ENCODE data around the gene MAP7.

DNA sequence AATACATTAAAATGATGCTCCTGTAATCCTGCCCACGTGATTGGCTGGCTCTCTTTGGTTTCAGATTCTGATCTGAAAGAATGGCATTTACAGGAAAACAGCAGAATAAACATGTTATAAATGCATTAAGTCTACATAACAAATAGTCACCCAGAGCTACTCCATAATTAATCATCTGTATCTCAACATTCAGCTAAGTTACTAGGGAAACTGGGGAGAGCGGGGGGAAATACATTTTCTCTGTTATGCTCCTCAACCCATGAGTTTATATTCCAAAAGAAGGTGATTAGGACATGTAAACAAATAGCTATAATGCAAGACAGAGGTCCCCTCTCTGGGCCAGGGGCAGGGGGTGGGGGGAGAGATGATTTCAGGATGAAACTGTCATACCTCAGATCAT is 58.5 kb downstream of the MAP7 start:
- TF ChIP-seq RNF2 (IDR thresholded peaks at IDR 0.05; ENCODE audit: borderline replicate concordance, low read depth) (no peak), GATA3 (IDR thresholded peaks at IDR 0.05; ENCODE audit: borderline replicate concordance) (no peak), RAD21 (conservative IDR thresholded peaks at IDR 0.05 in 1 of 2, IDR thresholded peaks at IDR 0.05 in 1 of 2) (no peak), SMC3 (IDR thresholded peaks at IDR 0.05) (no peak), ESRRA (IDR thresholded peaks at IDR 0.05; ENCODE audit: borderline replicate concordance, low read length) (no peak), ZFP36 (IDR thresholded peaks at IDR 0.05; ENCODE audit: borderline replicate concordance, partially characterized antibody) (no peak), MYC (IDR thresholded peaks at IDR 0.05; ENCODE audit: borderline replicate concordance, low read length) (no peak), POLR2AphosphoS2 (conservative IDR thresholded peaks at IDR 0.05; ENCODE audit: low read length) (no peak), CBX2 (IDR thresholded peaks at IDR 0.05; ENCODE audit: borderline replicate concordance, low read depth) (no peak), ELK1 (IDR thresholded peaks at IDR 0.05; ENCODE audit: low read depth, low read length) (no peak), HDAC2 (IDR thresholded peaks at IDR 0.05) (no peak), POLR2A (IDR thresholded peaks at IDR 0.05; ENCODE audit: low read length) (no peak)
- TF ChIP-seq, protein P1, sequence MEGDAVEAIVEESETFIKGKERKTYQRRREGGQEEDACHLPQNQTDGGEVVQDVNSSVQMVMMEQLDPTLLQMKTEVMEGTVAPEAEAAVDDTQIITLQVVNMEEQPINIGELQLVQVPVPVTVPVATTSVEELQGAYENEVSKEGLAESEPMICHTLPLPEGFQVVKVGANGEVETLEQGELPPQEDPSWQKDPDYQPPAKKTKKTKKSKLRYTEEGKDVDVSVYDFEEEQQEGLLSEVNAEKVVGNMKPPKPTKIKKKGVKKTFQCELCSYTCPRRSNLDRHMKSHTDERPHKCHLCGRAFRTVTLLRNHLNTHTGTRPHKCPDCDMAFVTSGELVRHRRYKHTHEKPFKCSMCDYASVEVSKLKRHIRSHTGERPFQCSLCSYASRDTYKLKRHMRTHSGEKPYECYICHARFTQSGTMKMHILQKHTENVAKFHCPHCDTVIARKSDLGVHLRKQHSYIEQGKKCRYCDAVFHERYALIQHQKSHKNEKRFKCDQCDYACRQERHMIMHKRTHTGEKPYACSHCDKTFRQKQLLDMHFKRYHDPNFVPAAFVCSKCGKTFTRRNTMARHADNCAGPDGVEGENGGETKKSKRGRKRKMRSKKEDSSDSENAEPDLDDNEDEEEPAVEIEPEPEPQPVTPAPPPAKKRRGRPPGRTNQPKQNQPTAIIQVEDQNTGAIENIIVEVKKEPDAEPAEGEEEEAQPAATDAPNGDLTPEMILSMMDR (IDR thresholded peaks at IDR 0.05): no peak
- TF ChIP-seq, protein P2, sequence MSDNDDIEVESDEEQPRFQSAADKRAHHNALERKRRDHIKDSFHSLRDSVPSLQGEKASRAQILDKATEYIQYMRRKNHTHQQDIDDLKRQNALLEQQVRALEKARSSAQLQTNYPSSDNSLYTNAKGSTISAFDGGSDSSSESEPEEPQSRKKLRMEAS (IDR thresholded peaks at IDR 0.05): no peak
